NCI-H2171 treated with DMSO at 0.1 percent for 48 hours (cell line): Measurements from ENCODE around the gene PDCD6IP.
"Not testable (repeated sequence)": the region's sequence is repeated elsewhere in the genome, so short reads cannot be mapped to it uniquely, and the experiment has no call there.

Experiments
- DNase-seq: peaks from one replicate; lab custom pipeline; 2025; lab: John Stamatoyannopoulos, UW

PDCD6IP gene

DNA sequence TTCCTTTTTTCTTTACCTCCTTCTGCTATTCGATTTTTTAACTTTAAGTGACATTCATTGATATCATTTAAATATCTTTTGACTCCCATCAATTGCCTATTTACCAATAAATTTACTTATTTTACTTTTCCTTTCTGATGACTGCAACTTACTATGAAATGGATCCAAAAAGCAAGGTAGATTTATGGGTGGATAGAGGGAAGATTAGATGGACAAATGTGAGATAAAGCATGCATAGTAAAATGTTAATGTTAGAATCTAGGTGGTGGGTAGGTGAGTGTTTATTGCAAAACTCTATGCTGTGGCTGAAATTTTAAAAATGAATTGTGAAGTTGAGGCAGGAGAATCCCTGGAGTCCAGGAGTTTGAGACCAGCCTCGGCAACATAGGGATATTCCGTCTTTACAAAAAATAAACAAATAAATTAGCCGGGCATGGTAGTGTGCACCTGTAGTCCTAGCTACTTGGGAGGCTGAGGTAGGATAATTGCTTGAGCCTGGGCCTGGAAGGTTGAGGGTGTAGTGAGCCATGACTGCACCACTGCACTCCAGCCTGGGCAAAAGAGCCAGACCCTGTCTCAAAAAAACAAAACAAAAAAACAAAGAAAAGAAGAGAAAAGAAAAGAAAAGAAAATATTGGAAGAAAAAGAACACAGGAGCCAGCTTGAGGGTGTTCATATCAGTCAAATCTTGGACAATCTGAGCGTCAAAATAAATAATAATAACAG is 6.1 kb upstream of the PDCD6IP start:
- DNase-seq, result no peak

DNA sequence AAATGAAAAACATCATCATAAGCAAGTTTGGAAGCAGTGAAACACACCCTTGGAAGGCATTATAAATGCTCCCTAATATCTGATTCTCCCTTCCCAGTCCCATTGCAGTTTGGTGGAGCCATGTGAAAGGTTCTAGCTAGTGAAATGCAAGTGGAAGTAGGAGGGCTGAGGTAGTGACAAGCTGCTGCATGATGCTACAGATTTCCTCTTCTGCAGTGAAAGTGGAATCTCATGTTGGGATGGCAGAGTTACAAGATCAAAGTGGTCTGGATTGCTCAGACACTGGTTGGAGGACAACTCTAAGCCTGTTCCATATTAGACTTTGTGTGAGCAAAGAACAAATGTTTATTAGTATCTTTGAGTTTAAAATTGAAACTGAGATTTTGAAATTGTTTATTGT is 3.3 kb upstream of the PDCD6IP start:
- no peak for DNase-seq

DNA sequence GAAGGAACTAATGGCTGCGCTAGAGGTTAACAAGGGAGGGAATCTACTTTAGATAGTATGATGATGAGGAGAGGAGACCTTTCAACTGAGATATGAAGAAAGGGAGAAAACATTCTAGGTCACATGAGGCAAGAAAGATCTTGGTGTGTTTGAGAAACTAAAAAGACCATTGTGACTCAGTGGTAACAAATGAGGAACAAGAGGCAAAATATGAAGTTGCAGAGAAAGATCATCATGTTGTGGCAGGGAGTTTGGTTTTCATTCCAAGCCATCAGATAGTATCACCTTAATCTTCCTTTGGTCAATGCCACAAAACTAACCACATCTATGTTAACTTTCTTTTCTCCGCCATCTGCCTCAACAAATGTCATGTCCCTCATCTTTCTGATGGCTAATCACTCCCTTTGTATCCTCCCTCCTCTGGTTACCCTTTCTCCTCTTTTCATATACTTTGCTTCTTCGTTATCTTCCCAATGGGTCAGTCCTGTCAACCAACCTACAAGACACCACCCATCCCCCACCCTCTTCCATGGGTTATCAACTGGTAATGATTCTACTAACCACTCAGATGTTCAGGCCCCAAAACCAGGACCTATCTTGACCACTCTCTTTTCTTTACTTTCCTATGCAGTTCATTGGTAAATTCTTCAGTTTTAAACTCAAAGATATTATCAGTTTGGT is 2.4 kb upstream of the PDCD6IP start:
- DNase-seq, result no peak

DNA sequence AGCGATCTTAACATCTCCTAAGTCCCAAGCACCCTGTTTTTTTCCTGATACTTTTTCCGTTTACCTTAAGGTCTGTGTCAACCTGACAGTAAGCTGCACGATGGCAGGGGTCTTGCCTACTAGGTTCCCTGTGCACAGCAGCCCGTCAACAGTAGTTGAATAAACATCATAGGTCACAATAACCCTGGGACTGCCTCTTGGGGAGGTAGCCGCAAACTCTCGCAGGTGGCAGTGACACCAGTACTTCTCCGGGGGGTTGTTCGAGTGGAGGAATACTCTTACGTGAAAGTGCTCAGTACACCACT is 365 bp upstream of the PDCD6IP start:
- no peak for DNase-seq

DNA sequence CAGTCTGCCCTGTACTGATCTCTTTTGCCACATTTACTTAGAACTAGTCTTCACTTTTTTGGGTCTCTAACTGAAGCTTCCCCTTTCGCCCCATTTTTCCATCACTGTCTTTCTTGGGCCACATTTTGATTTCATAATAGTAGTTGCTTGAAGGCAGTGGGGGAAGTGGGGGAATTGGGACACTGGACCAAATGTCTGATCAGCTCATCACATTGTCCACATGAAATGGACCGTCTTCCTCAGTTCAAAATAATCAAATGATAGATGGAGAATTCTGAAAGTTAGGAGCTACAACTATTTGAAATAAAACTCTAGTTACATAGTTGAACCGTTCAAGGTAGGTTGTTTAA is 747 bp downstream of the PDCD6IP start:
- no peak for DNase-seq

DNA sequence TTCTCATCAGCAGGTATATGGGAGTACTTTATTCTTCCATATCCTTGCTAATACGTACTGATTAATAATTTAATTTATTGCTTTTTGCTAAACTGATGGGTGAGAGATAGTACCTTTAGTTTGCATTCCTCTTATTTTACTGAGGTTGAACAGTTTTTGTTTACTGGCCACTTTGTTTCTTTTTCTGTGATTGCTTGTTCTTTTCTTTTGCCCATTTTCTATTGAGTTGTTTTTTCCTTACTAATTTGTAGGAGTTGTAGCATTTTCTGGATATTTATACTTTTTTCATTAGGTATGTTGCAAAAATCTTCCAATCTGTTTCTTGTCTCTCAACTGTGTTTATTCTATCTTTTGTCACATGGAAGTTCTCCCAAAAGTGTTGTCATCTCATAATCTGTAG is 4.8 kb downstream of the PDCD6IP start:
- no peak for DNase-seq

DNA sequence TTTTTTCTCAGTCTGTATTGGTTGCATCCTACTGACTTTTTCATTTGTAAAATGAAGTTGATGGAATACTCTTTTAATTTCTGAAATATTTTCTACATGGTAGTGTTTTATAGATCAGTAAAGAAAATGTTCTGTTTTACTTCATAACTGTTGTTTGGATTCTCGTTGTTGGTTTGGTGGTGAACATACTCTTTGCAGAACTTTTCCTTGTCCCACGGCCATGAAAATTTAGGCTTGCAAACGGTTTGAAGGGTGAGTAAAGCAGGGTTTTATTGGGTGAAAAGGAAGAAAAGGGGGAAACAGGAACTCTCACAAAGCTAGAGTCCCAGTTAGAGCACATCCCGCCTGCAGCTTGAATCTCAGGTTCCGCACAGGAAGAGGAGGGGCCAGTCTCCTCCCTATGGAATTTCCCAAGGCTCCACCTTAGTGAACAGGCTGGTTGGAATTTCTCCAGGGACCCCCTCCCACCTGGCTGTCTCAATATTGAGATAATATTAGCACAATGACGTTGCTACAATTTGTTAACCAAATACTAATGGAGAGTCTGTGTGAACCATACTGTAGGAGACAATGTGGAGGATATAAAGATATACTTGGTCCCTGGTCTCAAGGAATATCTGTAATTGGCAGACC is 5.6 kb downstream of the PDCD6IP start:
- no peak for DNase-seq

DNA sequence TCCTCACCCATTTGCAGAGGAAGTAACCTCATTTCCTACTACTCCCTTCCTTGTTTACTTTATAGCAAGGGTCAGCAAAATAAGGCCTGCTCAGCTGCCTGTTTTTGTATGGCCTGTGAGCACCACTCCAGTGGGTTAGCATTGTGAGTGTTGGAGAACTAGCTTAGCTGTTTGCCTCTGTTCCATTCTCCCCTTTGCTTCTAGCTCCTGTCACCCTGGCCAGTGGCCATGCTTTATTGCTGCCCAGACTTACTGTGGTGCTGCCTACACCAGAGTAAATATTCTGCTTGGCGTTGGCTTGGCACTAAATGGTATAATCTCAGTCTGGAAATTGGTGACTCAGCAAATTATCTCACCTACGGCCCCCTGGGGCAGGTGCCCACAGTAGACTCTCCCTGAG is 8.8 kb downstream of the PDCD6IP start:
- no peak for DNase-seq

DNA sequence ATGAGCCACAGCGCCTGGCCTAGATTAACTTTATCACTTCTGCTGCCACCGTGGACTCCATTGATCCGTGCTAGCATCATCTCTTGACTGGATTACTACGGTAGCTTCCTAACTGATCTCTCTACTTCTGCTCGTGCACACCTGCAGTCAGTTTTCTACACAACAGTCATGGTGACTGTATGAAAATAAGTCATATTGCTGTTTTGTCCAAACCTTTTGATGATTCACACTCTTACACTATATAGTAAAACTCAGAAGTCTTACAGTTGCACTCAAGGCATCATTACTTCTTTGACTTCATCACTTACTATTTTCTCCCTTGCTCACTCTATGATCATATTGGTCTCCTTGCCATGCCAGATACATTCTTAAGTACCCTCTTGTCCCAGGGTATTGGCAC is 10.1 kb downstream of the PDCD6IP start:
- no peak for DNase-seq

DNA sequence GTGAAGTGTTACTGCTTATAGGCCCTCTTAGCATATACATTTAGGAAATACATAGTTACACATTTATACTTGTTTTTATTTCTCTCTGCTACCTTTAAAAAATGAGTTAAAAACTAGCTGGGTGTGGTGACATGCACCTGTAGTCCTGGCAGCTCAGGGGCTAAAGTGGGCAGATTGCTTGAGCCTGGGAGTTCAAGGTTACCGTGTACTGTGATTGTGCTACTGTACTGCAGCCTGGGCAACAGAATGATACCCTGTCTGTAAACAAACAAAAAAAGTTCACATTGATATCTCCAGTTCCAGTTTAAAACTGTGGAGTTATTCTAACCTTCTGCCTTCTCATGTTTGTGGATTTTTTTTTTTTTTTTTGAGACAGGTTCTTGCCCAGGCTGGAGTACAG is 12.1 kb downstream of the PDCD6IP start:
- no peak for DNase-seq

DNA sequence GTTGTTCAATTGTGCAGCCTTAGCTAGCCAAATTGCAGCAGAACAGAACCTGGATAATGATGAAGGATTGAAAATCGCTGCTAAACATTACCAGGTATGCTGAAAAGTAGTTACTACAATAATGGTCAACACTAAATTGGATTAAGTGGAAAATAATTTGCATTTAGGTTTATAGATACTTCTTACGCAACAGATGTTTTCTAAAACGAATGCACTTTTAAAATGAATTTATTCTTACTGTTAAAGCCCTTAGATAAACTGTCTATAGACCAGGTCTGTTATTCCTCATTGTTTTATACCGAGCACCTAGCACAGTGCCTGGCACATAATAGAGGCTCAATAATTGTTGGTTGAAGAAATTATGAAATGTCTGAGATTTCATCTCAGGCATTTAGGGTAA is 23.6 kb downstream of the PDCD6IP start:
- no peak for DNase-seq

DNA sequence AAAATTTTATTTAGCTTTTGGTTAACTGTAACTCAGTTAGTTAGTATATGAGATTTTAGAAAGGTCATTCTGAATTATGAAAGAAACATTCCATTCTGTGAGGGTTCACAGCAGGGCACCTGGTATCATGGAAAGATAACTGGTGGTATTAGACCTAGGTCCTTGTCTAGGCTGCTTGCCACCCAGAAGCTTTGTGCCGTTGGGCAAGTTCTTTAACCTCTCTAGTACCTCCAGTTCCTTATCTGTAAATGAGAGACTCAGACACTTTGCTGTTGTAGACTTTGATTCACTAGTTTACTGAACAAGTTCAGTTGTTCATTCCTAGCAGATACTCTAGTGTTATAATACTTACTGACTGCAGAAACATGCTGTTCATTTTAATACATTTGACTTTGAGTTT is 25.4 kb downstream of the PDCD6IP start:
- DNase-seq, result no peak

DNA sequence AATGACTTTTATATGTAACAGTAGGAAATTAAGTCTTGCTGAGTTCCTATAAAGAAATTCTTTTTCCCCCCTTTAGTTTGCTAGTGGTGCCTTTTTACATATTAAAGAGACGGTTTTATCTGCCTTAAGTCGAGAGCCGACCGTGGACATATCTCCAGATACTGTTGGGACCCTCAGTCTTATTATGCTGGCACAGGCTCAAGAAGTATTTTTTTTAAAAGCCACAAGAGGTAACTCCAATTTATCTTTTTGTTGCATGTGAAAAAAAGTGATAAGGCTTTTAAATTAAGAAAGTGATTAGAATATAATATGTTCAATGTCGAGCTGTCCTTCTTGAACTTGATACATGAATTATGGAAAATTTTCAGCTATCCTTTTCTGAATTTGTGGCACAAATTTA is 26.7 kb downstream of the PDCD6IP start:
- DNase-seq, result no peak

DNA sequence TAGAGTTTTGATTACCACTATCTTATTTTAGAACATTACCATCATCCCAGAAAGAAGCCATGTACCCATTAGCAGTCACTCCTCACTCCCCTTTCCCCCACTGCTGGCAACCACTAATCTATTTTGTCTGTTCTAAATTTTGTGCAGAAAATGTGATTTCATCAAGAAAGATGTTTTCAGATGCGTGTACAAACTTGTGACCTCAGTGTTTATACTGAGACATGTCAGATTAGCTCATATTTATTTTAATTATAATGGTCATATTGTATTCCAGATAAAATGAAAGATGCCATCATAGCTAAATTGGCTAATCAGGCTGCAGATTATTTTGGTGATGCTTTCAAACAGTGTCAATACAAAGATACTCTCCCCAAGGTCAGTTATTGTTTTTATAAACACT is 27.8 kb downstream of the PDCD6IP start:
- no peak for DNase-seq

DNA sequence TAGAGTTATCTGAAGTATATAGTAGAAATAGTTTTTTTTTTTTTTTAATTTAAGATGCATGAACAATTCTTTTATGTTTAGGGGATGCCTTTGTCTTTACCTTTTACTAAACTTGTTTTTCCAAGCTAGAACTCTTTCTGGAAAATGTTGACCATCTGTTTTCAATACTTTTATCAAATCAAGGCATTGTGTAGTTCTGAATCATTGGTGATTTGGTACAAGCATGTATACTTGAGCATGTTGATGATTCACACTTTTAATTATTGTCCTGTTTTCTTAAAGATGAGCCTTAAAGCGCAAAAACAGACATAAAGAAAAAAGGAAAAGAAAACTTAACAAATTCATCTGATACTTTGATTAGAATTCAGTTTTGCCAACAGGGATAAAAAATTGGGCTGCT is 28.3 kb downstream of the PDCD6IP start:
- DNase-seq, result no peak

DNA sequence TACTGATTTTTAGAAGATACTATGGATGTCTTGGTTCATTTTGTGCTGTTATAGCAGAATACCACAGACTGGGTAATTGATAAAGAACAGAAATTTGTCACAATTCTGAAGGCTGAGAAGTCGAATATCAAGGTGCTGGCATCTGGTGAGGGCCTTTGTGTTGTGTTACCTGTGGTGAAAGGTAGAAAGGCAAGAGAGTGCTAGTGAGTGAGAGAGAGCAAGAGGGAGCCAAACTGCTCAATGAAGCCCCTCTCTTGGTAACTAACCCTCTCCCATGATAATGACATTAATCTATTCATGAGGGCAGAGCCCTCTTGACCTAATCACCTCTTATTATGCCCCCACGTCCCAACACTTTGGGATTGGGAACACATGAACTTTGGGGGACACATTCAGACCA is 31.3 kb downstream of the PDCD6IP start:
- no peak for DNase-seq

DNA sequence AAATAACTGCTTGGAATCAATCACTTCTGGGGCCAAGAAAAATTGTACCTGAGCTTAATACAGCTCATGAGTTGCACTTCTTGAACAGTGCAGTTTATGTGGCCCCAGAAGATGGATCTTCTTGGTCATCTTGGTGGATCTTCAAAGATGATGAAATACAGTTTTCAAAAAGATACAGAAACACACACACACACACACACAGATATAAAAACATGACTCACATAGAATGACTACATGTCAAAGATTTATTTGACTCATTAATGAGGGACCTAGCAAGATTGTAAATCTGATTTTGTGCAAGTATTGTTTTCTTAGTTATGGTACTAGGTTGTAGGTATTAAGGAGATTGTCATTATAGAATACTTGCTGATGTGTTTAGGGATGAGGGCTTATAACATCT is 32.6 kb downstream of the PDCD6IP start:
- no peak for DNase-seq

DNA sequence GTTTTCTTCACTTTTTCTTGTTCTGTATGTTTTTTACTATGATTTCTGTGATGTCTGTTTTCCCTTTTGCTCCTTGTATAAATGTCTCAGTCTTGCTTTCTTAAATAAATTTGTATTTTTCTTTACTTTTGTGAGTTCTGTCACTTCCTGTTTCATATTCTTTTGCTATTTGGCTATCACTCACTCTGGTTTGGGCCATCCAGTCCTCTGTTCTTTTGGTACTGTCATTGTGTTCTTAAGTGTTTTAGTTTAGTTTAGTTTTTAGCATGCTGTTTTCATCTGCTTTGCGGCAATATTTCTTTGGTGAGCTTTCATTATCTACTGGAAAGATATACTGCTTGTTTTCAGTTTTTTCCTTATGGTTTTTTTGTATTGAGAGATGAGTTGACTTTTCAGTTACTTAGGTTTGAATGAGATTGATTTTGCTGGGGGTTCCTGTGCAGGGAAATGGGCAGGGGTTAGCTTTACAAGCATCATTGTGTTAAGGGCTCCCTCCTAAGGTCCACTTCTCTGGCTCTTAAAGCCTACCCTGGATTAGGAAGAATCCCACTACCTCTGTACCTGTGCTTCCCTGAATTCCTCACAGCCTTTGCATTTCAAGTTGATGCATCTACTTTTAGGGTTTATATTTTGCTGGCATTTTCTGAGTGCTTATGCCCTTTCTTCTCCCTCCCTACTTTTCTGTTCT is 35.1 kb downstream of the PDCD6IP start:
- no peak for DNase-seq

DNA sequence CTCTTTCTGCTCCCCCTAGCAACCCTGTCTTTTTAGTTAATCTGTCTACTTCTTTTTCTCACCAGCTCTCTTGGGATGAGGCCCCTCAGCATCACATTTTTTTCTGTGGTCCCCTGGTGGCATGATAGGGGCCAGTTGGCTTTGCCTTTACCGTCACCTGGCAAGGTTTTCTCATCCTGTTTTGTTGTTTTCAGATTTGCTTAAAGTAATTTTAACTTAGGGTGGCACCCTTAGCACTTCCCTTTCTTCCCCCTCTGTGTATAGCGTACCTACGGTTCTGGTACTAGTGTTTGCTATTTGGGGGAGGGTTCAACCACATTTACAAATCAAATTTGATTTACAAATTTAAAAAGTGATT is 35.6 kb downstream of the PDCD6IP start:
- DNase-seq, result no peak

DNA sequence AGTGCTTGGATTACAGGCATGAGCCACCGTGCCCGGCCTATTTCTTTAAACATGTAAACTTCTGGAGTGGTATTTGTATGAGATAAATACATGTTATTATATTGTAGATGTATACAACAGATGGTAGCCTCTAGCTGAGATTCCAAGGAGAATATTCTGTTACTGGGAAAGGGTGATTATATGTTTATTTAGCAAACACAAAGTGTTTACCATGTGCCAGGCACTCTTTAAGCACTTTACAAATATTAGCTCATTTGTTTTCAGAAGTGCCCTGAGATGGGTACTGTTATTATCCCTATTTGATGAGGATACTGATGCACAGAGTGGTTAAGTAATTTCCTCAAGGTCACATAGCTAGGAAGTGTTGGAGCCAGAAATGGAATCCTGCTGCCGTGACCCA is 38.8 kb downstream of the PDCD6IP start:
- not testable (repeated sequence) for DNase-seq

DNA sequence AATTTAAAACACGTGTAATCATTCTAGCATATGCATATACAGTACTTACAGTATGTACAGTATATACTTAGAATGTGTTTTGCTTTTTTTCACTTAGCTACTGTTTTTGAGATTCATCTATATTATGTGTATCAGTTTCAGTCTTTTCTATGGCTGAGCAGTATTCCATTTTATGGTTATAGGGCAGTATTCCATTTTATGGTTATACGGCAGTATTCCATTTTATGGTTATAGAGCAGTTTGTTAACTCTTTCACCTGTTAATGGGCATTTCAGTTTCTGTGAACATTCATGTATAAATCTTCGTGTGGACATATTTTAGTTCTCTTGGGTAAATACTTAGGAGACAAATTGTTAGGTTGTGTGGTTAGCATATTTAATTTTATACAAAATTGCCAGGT is 40.9 kb downstream of the PDCD6IP start:
- DNase-seq, result no peak

DNA sequence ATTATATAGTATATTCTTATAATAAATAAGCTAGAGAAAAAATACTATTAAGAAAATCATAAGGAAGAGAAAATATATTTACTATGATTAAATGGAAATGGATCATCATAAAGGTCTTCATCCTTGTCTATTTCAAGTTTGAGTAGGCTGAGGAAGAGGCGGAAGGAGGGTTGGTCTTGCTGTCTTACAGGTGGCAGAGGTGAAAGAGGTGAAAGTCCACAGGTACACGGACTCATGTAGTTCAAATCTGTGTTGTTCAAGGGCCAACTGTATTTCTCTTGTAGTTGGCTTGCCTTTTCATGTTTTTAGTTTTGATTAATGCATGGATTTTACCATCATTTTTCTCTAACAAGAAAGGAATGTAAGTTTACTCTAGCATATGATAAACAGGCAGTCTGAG is 41.7 kb downstream of the PDCD6IP start:
- no peak for DNase-seq

DNA sequence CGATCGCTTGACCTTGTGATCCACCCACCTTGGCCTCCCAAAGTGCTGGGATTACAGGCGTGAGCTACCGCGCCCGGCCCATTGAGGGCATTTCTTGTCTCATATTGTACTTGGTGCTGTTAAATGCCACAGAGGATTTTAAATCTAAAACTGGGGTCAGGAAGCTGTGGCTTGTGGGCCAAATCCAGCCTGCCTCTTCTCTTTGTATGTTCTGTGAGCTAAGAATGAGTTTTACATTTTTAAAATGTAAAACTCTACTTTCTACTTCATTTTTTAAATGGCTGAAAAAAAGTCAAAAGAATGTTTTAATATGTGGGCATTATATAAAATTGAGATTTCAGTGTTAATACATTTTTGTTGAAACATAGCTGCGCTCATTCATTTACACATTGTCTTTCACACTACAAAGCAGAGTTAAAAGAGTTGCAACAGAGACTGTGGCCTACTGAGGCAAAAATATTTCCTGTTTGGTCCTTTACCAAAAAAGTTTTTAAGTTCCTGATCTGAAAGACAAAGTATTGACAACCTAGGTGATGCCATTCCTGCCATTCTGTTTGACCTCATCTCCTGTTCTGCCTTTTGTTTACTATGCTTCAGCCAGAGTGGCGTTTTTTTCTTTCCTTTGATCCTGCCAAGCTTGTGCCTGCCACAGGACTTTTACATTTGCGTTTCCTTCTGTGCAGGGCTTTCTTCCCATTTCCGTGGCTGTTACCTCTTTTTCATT is 50.4 kb downstream of the PDCD6IP start:
- no peak for DNase-seq
